Mesenchymal stem cell (in vitro differentiated cells and primary cell): ENCODE measurements around the gene ZNF621.

ENCODE experiments used
- DNase-seq: peaks from one replicate; pipeline ENCODE4 v3.0.0-alpha.2; 2013
- H2AFZ ChIP-seq: one replicate; pipeline ENCODE4 v1.6.1; 2013; ENCODE audit warnings: low read depth, mild to moderate bottlenecking, control low read depth, inconsistent platforms, low read length, moderate library complexity
- H2AK5ac ChIP-seq: 2 replicates; pipeline ENCODE4 v1.6.1; 2013; ENCODE audit warnings: low read length, moderate library complexity, mild to moderate bottlenecking, inconsistent platforms; ENCODE audit not compliant: severe bottlenecking
- H2BK120ac ChIP-seq: one replicate; pipeline ENCODE4 v1.6.1; 2013; ENCODE audit warnings: low read depth, mild to moderate bottlenecking, inconsistent platforms, low read length, moderate library complexity
- H2BK12ac ChIP-seq, 2 experiments: one replicate each; pipeline ENCODE4 v1.6.1; 2013; ENCODE audit warnings: inconsistent platforms in 2 of 2, low read length in 2 of 2, mild to moderate bottlenecking in 2 of 2, moderate library complexity in 2 of 2, control low read depth in 1 of 2
- H2BK15ac ChIP-seq: one replicate; pipeline ENCODE4 v1.6.1; 2013; ENCODE audit warnings: mild to moderate bottlenecking, low read depth, inconsistent platforms; ENCODE audit not compliant: poor library complexity, severe bottlenecking
- H2BK5ac ChIP-seq: 2 replicates; pipeline ENCODE4 v1.6.1; 2013; ENCODE audit warnings: low read depth, mild to moderate bottlenecking, low read length, control low read depth, inconsistent platforms; ENCODE audit not compliant: poor library complexity, severe bottlenecking
- H3K14ac ChIP-seq, 2 experiments: one replicate each; pipeline ENCODE4 v1.6.1; 2013; ENCODE audit warnings: inconsistent platforms in 2 of 2, low read length in 2 of 2, control low read depth in 1 of 2, mild to moderate bottlenecking in 1 of 2, moderate library complexity in 1 of 2
- H3K18ac ChIP-seq, 2 experiments: one replicate each; pipeline ENCODE4 v1.6.1; 2013; ENCODE audit warnings: inconsistent platforms in 2 of 2, low read length in 2 of 2, control low read depth in 1 of 2, low read depth in 1 of 2, mild to moderate bottlenecking in 1 of 2
- H3K23ac ChIP-seq, 2 experiments: one replicate each; pipeline ENCODE4 v1.6.1; 2013; ENCODE audit warnings: inconsistent platforms in 2 of 2, low read length in 2 of 2, mild to moderate bottlenecking in 2 of 2, moderate library complexity in 2 of 2, control low read depth in 1 of 2
- H3K27ac ChIP-seq: 2 replicates; pipeline ENCODE4 v1.5.1; 2013; ENCODE audit warnings: mild to moderate bottlenecking, moderate library complexity, low read length, control low read depth, inconsistent platforms; ENCODE audit not compliant: poor library complexity, severe bottlenecking
- H3K27me3 ChIP-seq, 2 experiments: 2 replicates each; pipeline versions ENCODE4 v1.6.1 to v1.7.0; 2013; ENCODE audit warnings: low read length in 2 of 2, mild to moderate bottlenecking in 2 of 2, moderate library complexity in 2 of 2, control low read depth in 1 of 2, inconsistent platforms in 1 of 2; ENCODE audit not compliant: control insufficient read depth in 1 of 2, insufficient read depth in 1 of 2
- H3K36me3 ChIP-seq, 2 experiments: 2 replicates each; pipeline versions ENCODE4 v1.6.1 to v1.7.0; 2013; ENCODE audit warnings: low read length in 2 of 2, control low read depth in 1 of 2, inconsistent platforms in 1 of 2, low read depth in 1 of 2, mild to moderate bottlenecking in 1 of 2; ENCODE audit not compliant: insufficient read depth in 2 of 2, control insufficient read depth in 1 of 2
- H3K4ac ChIP-seq, 2 experiments: one replicate each; pipeline ENCODE4 v1.6.1; 2013; ENCODE audit warnings: inconsistent platforms in 2 of 2, low read length in 2 of 2, mild to moderate bottlenecking in 2 of 2, moderate library complexity in 2 of 2, control low read depth in 1 of 2, low read depth in 1 of 2
- H3K4me1 ChIP-seq: 2 replicates; pipeline ENCODE4 v1.6.1; 2013; ENCODE audit warnings: low read depth, low read length, control low read depth; ENCODE audit not compliant: control insufficient read depth, insufficient read depth
- H3K4me2 ChIP-seq: 2 replicates; pipeline ENCODE4 v1.6.1; 2013; ENCODE audit warnings: low read length, mild to moderate bottlenecking, inconsistent platforms; ENCODE audit not compliant: poor library complexity, severe bottlenecking
- H3K4me3 ChIP-seq, 2 experiments: 2 replicates each; pipeline versions ENCODE4 v1.5.1 to v1.7.0; 2013; ENCODE audit warnings: low read length in 2 of 2, mild to moderate bottlenecking in 2 of 2, control low read depth in 1 of 2, low read depth in 1 of 2; ENCODE audit not compliant: insufficient read depth in 1 of 2
- H3K79me1 ChIP-seq: replicated peaks from 2 replicates; pipeline ENCODE4 v1.6.1; 2013; ENCODE audit warnings: mild to moderate bottlenecking, control low read depth, low read length, inconsistent platforms; ENCODE audit not compliant: poor library complexity, severe bottlenecking
- H3K9ac ChIP-seq: 2 replicates; pipeline ENCODE4 v1.7.0; 2013; ENCODE audit warnings: mild to moderate bottlenecking, low read length, moderate library complexity
- H3K9me3 ChIP-seq: 2 replicates; pipeline ENCODE4 v1.7.0; 2013; ENCODE audit warnings: mild to moderate bottlenecking, low read length; ENCODE audit not compliant: control insufficient read depth
- H4K8ac ChIP-seq: one replicate; pipeline ENCODE4 v1.6.1; 2013; ENCODE audit warnings: inconsistent platforms, mild to moderate bottlenecking, low read length, moderate library complexity
- H4K91ac ChIP-seq: one replicate; pipeline ENCODE4 v1.6.1; 2013; ENCODE audit warnings: mild to moderate bottlenecking, low read length, inconsistent platforms
- WGBS: methylation state at CpG from one replicate; pipeline ENCODE4 v1.1.7; 2013; ENCODE audit warnings: mixed read lengths; 5-methylcytosine and 5-hydroxymethylcytosine counted together

Gene ZNF621

GRCh38 chr3:40584625-40585189 lies 59.9 kb downstream of the ZNF621 start:
- Histone ChIP-seq H3K18ac (no peak overlapping the region), H4K91ac (no peak overlapping the region), H2AK5ac (no peak overlapping the region), H3K23ac (no peak overlapping the region), H3K36me3 (no peaks in the 10 kb centered on the region), H4K8ac (no peak overlapping the region), H2AFZ (no peak overlapping the region), H2BK5ac (no peak overlapping the region), H3K14ac (no peak overlapping the region), H3K27me3 (peaks cover 8 to 14% of the 10 kb centered on the region in 2 experiments), H3K9ac (peak overlapping the region; percentile 69), H2BK15ac (no peak overlapping the region), H3K4ac (no peak overlapping the region), H3K4me3 (peak overlapping the region in 1 of 2 experiments; percentile 63), H3K4me1 (peaks cover 8% of the 10 kb centered on the region), H3K4me2 (peak overlapping the region; percentile 61), H3K27ac (peak overlapping the region; percentile 2), H2BK120ac (no peak overlapping the region), H2BK12ac (no peak overlapping the region), H3K9me3 (no peaks in the 10 kb centered on the region), H3K79me1 (no peaks in the 10 kb centered on the region)
- WGBS = 18% methylated on average over 13 of the region's 15 CpGs
- peak; percentile 74 for DNase-seq

- no peak for DNase-seq
- Histone ChIP-seq H3K4me1 (peaks cover 8% of the 10 kb centered on the region), H3K27me3 (peaks cover 2 to 8% of the 10 kb centered on the region in 2 experiments), H3K9me3 (no peaks in the 10 kb centered on the region), H3K9ac (peak overlapping the region; percentile 69), H3K36me3 (no peaks in the 10 kb centered on the region), H3K23ac (no peak overlapping the region), H3K4me3 (peak overlapping the region in 1 of 2 experiments; percentile 63), H3K79me1 (no peaks in the 10 kb centered on the region), H2BK12ac (no peak overlapping the region), H3K14ac (no peak overlapping the region), H4K8ac (no peak overlapping the region), H2BK120ac (no peak overlapping the region), H3K4me2 (no peak overlapping the region), H3K4ac (no peak overlapping the region), H4K91ac (no peak overlapping the region), H2BK15ac (no peak overlapping the region), H3K27ac (no peak overlapping the region), H3K18ac (no peak overlapping the region), H2AK5ac (peak overlapping the region; percentile 41), H2AFZ (no peak overlapping the region), H2BK5ac (no peak overlapping the region)
- WGBS = 76% methylated on average over 6 of the region's 6 CpGs
These were observed 60.7 kb downstream of the ZNF621 start for GRCh38 chr3:40585381-40586016.

GRCh38 chr3:40586901-40587300 lies 62.1 kb downstream of the ZNF621 start:
- Histone ChIP-seq H3K27me3 (peaks cover 2% of the 10 kb centered on the region in 2 experiments), H3K18ac (no peak overlapping the region), H2BK5ac (no peak overlapping the region), H3K27ac (no peak overlapping the region), H3K9me3 (no peaks in the 10 kb centered on the region), H3K36me3 (no peaks in the 10 kb centered on the region), H3K4me2 (no peak overlapping the region), H2BK120ac (no peak overlapping the region), H3K14ac (no peak overlapping the region), H3K4me1 (peaks cover 8% of the 10 kb centered on the region), H2BK12ac (no peak overlapping the region), H2BK15ac (no peak overlapping the region), H2AFZ (no peak overlapping the region), H3K79me1 (no peaks in the 10 kb centered on the region), H4K91ac (no peak overlapping the region), H4K8ac (no peak overlapping the region), H3K9ac (no peak overlapping the region), H3K4me3 (no peak overlapping the region), H3K4ac (no peak overlapping the region), H2AK5ac (no peak overlapping the region), H3K23ac (no peak overlapping the region)
- no peak for DNase-seq
- 78% methylated on average over 1 of the region's 1 CpG for WGBS

- Histone ChIP-seq H3K4me1 (peaks cover 8% of the 10 kb centered on the region), H3K23ac (no peak overlapping the region), H4K8ac (no peak overlapping the region), H2AK5ac (no peak overlapping the region), H2BK120ac (no peak overlapping the region), H3K79me1 (no peaks in the 10 kb centered on the region), H4K91ac (no peak overlapping the region), H3K4ac (no peak overlapping the region), H2BK15ac (no peak overlapping the region), H2BK12ac (no peak overlapping the region), H3K18ac (no peak overlapping the region), H3K27me3 (no peaks in the 10 kb centered on the region), H3K27ac (no peak overlapping the region), H2AFZ (no peak overlapping the region), H3K14ac (no peak overlapping the region), H3K36me3 (no peaks in the 10 kb centered on the region), H3K9ac (no peak overlapping the region), H3K4me2 (no peak overlapping the region), H3K9me3 (no peaks in the 10 kb centered on the region), H2BK5ac (no peak overlapping the region), H3K4me3 (no peak overlapping the region)
- WGBS = 85% methylated on average over 5 of the region's 5 CpGs
- DNase-seq = no peak
These were observed 63.6 kb downstream of the ZNF621 start for GRCh38 chr3:40588406-40588805.
